Rectal smooth muscle tissue (tissue), 1 donor: ENCODE measurements around the gene OR52B2.
"Not testable (repeated sequence)": the region's sequence is repeated elsewhere in the genome, so short reads cannot be mapped to it uniquely, and the experiment has no call there.

Source experiments
- H3K27ac ChIP-seq: one replicate; pipeline ENCODE4 v1.7.0; 2013; ENCODE audit warnings: low read depth, low read length, inconsistent platforms
- H3K27me3 ChIP-seq: one replicate; pipeline ENCODE4 v1.7.0; 2013; ENCODE audit warnings: low read length; ENCODE audit not compliant: control insufficient read depth, insufficient read depth
- H3K36me3 ChIP-seq: one replicate; pipeline ENCODE4 v1.7.0; 2013; ENCODE audit warnings: low read length; ENCODE audit not compliant: control insufficient read depth, insufficient read depth
- H3K4me1 ChIP-seq: one replicate; pipeline ENCODE4 v1.7.0; 2013; ENCODE audit warnings: low read length; ENCODE audit not compliant: control insufficient read depth, insufficient read depth
- H3K4me3 ChIP-seq: one replicate; pipeline ENCODE4 v1.7.0; 2013; ENCODE audit warnings: low read length
- H3K9ac ChIP-seq: one replicate; pipeline ENCODE4 v1.7.0; 2013; ENCODE audit warnings: low read length

Gene OR52B2

DNA sequence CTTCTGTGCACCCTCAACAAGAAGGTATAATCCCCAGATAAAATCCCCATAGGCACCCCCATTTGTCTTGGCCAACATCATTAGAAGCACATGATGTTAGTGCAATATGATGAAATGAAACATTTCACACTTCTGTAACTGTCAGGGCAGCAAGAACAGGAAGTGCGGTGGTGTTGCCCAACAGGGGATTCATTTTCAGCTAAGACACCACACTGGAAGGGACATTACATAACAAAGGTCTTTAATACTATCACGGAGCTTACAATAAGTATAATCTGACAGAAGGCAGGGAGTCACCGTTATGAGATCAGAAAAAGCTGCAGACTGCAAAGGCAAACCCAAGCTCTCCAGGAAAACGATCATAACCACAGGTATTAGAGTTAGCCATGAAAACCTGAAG, 30.8 kb upstream of the OR52B2 start:
- H3K9ac ChIP-seq: no peak overlapping the region
- H3K27ac ChIP-seq: no peak overlapping the region
- H3K36me3 ChIP-seq: no peaks in the 10 kb centered on the region
- no peak overlapping the region for H3K4me3 ChIP-seq
- no peaks in the 10 kb centered on the region for H3K27me3 ChIP-seq
- no peaks in the 10 kb centered on the region for H3K4me1 ChIP-seq

DNA sequence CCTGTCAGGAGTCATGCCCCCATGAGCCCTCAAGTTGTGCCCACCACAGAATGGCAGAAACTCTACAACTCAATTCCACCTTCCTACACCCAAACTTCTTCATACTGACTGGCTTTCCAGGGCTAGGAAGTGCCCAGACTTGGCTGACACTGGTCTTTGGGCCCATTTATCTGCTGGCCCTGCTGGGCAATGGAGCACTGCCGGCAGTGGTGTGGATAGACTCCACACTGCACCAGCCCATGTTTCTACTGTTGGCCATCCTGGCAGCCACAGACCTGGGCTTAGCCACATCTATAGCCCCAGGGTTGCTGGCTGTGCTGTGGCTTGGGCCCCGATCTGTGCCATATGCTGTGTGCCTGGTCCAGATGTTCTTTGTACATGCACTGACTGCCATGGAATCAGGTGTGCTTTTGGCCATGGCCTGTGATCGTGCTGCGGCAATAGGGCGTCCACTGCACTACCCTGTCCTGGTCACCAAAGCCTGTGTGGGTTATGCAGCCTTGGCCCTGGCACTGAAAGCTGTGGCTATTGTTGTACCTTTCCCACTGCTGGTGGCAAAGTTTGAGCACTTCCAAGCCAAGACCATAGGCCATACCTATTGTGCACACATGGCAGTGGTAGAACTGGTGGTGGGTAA, 29.2 kb upstream of the OR52B2 start, which contains the start of gene OR52W1:
Gene OR52W1 (plus strand): TSS at position 51 of the 637 bp plus-strand sequence. CDS start 0 bp downstream, at position 51.
- no peaks in the 10 kb centered on the region for H3K36me3 ChIP-seq
- H3K4me1 ChIP-seq: no peaks in the 10 kb centered on the region
- no peak within 1 kb of the TSS for H3K4me3 ChIP-seq
- H3K27ac ChIP-seq: no peak within 1 kb of the TSS
- no peaks in the 10 kb centered on the region for H3K27me3 ChIP-seq
- no peak within 1 kb of the TSS for H3K9ac ChIP-seq

DNA sequence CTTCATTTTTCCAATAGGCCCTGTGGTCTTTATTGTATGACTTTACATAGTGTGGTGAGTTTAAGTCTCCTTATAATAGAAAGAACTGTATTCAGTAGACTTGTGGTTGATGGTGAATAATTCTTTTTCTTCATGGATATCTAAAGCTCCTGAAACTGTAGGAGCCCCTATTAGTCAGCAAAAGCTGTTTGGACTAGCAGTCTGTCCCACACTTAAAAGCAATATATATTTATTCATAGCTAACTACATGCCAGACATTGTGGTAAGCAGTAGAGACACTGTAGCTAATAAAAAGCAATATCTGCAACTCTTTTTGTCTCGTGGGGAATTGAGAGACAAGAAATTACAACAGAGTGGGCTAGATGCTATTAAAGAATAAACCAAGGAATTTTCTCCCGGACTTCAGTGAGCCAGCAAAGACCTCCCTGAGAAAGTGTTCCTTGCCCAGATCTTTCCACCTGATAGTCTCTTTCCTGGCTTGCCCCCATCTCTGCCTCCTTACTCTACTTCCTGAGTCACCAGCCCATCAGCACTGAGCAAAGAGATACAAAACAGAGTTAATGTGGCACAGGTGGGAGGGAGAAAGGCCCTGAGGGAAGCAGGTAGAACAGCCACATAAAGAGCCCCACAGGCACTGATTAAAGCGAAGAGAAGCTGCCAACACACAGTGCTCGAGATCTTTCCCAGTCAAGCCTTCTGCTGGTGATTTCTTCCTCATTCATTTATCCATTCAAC, 27.5 kb upstream of the OR52B2 start:
- Histone ChIP-seq H3K27me3 (no peaks in the 10 kb centered on the region), H3K4me3 (no peak overlapping the region), H3K36me3 (no peaks in the 10 kb centered on the region), H3K4me1 (no peaks in the 10 kb centered on the region), H3K9ac (no peak overlapping the region), H3K27ac (no peak overlapping the region)

DNA sequence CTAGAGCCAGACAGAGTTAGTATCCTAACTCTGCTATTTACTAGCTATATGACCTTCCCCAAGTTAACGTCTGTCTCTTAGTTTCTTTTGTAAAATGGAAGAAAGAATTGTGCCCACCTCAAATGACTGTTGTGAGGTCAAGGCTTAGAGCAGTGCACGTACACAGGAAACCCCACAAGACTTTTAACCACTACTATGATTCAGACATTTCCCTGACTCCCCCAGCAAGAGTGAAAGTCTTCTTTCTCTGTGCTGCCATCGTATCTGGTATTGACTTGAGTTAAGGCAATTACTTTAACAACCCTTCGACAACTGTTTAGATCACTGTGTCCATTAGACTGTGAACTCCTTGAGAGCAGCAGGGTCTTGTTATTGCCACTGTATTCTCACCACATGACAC, 26.3 kb upstream of the OR52B2 start:
- no peaks in the 10 kb centered on the region for H3K4me1 ChIP-seq
- H3K27me3 ChIP-seq: no peaks in the 10 kb centered on the region
- no peaks in the 10 kb centered on the region for H3K36me3 ChIP-seq
- no peak overlapping the region for H3K9ac ChIP-seq
- no peak overlapping the region for H3K27ac ChIP-seq
- H3K4me3 ChIP-seq: no peak overlapping the region

DNA sequence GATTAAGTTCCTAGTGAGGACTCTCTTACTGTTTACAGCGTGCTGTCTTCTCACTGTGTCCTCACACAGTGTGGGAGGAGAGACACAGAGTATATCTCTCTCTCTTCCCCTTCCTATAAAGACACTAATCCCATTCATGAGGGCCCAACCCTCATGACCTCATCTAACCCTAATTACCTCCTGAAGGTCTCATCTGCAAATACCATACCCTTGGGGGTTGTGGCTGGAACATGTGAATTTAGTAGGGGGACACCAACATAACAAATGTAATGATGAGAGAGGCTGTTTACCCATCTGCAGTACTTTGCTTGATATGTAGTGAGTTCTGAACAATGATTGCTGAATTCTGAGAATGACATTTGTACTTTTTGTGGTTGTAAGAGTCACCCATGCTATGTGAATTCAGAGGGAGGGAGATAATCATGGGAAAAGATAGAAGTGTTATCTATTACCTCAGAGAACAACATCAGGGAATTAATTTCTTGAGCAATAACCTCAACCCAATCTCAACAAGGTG, 24.0 kb upstream of the OR52B2 start:
- H3K4me3 ChIP-seq: no peak overlapping the region
- no peak overlapping the region for H3K27ac ChIP-seq
- no peak overlapping the region for H3K9ac ChIP-seq
- no peaks in the 10 kb centered on the region for H3K27me3 ChIP-seq
- no peaks in the 10 kb centered on the region for H3K4me1 ChIP-seq
- H3K36me3 ChIP-seq: no peaks in the 10 kb centered on the region

DNA sequence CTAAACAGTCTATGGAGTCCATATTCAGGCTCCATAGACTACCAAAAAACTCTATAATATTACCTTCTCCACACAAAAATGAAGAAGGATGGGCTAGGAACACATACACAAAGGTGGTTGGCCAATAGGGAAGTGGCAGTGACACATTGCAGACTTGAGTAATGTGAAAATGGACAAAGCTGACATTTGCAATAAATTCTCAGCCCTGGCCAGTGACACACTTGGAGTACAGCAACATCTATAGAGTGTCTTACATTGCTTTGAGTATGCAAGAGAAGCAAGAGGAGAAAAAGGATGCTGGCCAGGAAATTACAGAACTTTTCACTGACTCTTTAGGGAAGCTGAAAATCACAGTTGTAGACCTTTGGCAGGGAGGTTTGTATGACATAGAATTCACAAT, 21.6 kb upstream of the OR52B2 start:
- Histone ChIP-seq H3K4me3 (no peak overlapping the region), H3K27ac (no peak overlapping the region), H3K36me3 (no peaks in the 10 kb centered on the region)

DNA sequence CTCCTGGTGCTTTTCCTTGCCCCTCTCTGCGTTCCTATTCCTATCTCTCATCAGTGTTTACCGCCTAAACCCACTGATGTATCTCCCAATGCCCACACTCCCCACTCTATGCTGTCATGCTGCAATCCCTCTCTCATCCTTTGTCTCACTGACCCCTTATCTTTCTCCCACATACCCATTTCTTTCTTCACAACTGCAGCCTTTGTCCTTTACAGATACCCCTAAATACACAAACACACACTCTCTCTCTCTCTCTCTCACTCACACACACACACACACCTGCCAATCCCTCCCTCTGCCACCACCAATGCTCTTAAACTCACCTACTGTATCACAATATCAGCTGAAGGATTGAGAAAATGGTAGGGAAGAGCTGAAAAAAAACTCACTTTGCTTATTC, 5.3 kb upstream of the OR52B2 start:
- H3K4me3 ChIP-seq: no peak overlapping the region

More for the DNA sequence above, 21.6 kb upstream of the OR52B2 start:
- no peak overlapping the region for H3K9ac ChIP-seq
- no peaks in the 10 kb centered on the region for H3K27me3 ChIP-seq
- H3K4me1 ChIP-seq: no peaks in the 10 kb centered on the region

DNA sequence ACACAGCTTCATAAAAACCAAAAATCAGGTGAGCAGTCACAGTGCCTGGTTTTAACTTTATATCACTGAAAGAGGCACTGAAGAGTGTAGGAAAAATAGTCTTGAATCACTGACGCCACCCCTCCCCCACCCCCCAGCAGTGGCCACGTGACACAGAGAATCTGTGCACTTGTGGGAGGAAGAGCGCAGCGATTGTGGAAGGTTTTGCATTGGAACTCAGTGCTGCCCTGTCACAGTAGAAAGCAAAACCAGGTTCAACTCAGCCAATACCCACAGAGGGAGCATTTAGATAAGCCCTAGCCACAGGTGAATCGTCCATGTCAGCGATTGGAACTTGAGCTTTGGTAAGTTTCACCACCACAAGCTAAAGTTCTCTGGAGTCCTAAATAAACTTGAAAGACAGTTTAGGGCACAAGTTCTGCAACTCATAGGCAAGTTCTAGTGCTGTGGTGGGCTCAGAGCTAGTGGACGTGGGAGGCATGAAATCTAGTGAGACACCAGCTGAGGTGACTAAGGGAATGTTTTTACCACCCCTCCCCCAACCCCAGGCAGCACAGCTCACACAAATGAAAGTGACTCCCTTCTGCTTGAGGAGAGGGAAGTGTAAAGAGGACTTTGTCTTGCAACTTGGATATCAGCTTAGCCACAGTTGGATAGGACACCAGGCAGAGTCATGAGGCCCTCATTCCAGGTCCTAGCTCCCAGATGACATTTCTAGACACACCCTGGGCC, 13.3 kb downstream of the OR52B2 start:
- H3K27ac ChIP-seq: no peak overlapping the region
- no peaks in the 10 kb centered on the region for H3K27me3 ChIP-seq
- H3K4me3 ChIP-seq: no peak overlapping the region
- H3K36me3 ChIP-seq: no peaks in the 10 kb centered on the region
- H3K9ac ChIP-seq: no peak overlapping the region
- H3K4me1 ChIP-seq: no peaks in the 10 kb centered on the region

More for the DNA sequence above, 5.3 kb upstream of the OR52B2 start:
- Histone ChIP-seq H3K27me3 (no peaks in the 10 kb centered on the region), H3K9ac (no peak overlapping the region), H3K4me1 (no peaks in the 10 kb centered on the region), H3K36me3 (no peaks in the 10 kb centered on the region), H3K27ac (no peak overlapping the region)

DNA sequence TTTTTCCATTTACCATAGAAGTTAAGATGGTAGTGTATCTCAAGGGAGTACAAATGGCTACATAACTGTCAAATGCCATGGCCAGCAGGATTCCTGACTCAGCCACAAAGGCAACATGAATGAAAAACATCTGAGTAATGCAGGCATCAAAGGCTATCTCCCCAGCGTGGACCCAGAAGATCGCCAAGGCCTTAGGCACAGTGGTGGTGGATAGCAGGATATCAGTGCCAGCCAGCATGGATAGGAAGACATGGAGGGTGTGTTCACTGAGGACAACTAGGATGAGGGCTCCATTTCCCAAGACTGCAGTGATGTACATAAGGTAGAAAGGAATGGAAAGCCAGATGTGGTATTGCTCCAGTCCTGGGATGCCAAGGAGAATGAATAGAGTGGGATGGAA, 18.0 kb downstream of the OR52B2 start:
- Histone ChIP-seq H3K27me3 (no peaks in the 10 kb centered on the region), H3K27ac (no peak overlapping the region), H3K9ac (no peak overlapping the region), H3K4me1 (no peaks in the 10 kb centered on the region), H3K36me3 (no peaks in the 10 kb centered on the region), H3K4me3 (no peak overlapping the region)

DNA sequence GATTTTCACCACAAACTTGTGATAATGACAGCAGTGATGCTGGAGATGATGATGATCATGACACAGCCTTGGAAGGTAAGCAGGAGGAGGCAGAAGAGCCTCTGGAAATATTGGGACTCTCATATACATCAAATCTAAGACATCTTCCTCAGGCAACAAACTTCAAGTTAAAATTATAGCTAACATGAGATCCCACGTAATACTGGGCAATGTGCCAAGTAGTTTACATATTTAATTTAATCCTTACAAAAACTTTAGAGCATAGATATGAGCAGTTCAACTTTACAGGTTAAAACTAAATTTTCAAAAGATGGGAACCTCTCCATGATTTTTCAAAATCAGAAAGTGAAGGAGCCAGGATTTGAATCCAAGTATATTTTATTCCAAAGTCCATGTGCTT, 19.0 kb downstream of the OR52B2 start:
- Histone ChIP-seq H3K4me3 (no peak overlapping the region), H3K4me1 (no peaks in the 10 kb centered on the region), H3K36me3 (no peaks in the 10 kb centered on the region), H3K27me3 (no peaks in the 10 kb centered on the region), H3K27ac (no peak overlapping the region), H3K9ac (no peak overlapping the region)

DNA sequence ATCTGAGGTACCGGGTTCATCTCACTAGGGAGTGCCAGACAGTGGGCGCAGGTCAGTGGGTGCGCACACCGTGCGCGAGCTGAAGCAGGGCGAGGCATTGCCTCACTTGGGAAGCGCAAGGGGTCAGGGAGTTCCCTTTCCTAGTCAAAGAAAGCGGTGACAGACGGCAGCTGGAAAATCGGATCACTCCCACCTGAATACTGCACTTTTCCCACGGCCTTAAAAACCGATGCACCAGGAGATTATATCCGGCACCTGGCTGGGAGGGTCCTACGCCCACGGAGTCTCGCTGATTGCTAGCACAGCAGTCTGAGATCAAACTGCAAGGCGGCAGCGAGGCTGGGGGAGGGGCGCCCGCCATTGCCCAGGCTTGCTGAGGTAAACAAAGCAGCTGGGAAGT, 26.4 kb downstream of the OR52B2 start:
- H3K4me3 ChIP-seq, H3K4me1 ChIP-seq, H3K27ac ChIP-seq, H3K27me3 ChIP-seq, H3K36me3 ChIP-seq, H3K9ac ChIP-seq: not testable (repeated sequence)

DNA sequence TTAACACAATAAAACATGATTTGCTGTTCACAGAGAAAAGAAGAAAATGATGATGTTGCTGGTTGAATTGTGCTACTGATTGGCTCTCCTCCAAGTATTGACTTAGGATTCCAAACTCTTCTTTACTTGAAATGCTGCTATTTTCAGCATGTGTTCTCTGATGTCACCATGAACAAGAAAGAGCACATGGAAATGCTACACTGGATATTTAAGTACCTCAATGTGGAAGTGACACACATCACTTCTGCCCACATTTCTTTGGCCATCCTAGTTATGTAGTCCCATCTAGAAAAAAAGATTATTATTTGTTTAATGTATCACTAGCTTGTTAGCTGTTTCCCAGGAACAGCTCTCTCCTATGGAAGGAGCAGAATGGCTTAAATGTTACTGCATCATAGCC, 27.2 kb downstream of the OR52B2 start:
- Histone ChIP-seq H3K4me1 (no peaks in the 10 kb centered on the region), H3K27me3 (no peaks in the 10 kb centered on the region), H3K9ac (no peak overlapping the region), H3K36me3 (no peaks in the 10 kb centered on the region), H3K4me3 (no peak overlapping the region), H3K27ac (no peak overlapping the region)
